Islet of Langerhans (tissue), 1 donor: Measurements from ENCODE around the gene ATXN7L2.

ENCODE experiments used
- FAIRE-seq: peaks from one replicate; lab custom pipeline; 2011; peaks lifted over from hg19 to GRCh38; lab: Jason Lieb, UNC

ATXN7L2 gene

DNA sequence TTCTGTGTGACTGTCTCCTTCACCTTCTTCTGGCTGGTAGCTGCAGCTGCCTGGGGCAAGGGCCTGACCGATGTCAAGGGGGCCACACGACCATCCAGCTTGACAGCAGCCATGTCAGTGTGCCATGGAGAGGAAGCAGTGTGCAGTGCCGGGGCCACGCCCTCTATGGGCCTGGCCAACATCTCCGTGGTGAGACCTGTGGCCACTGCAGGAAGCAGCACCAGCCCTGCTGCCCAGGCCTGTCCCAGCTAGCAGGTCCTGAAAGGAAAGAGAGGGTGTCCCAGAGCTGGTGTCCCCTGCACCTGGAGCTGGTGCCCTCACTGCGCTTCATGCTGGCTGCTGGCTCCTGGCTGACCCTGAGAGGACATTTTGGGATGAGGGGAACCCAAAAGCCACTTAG, 5.9 kb upstream of the ATXN7L2 start:
- FAIRE-seq: no peak

DNA sequence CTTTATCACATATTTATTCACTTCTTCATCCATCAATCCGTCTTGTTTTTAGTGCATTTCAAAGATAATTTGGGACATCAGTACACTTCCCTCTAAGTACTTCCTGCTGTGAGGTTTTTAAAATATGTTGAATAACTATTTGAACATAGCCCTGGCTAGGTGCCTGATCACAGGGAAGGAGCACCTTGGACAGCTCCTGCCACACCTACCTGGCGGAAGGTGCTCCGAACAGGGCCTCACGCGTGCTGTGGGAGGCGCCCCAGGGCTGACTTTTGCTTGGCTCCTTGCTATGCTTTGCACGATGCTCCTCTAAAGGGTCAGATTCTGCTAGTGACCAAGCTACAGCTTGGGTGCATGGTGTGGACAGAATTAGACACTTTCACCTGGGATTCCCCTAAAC, 4.9 kb upstream of the ATXN7L2 start:
- FAIRE-seq: no peak

DNA sequence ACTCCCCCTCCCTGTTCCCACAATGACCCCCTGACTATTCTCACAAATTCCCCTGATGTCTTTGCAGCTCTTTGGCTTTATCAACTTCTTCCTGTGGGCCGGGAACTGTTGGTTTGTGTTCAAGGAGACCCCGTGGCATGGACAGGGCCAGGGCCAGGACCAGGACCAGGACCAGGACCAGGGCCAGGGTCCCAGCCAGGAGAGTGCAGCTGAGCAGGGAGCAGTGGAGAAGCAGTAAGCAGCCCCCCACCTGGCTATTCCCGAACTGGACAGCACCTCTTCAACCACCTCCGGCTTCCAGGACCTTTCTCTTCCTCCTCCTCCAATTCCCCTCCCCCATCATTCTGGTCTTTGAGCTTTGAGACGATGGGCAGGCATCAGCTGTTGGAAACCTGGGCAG, 4.4 kb upstream of the ATXN7L2 start:
- FAIRE-seq: no peak

DNA sequence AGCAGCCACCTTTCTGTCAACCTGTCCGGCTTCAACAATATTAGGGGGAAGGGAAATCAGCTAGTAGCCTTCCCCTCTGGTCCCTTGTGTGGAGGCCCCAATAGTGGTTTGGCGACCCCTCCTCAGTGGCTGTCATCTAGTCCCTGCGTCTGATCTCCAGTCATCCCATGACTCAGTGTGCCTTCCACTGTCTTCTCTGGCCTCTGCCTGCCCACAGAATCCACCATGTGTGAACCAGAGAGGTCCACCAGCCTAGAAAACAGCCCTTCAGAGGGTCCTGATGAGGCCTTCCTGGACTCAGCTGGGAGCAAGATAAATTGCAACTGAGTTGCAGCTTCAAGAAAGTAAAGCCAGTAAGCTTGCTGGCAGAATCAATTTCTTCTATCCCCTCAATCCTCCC, 3.8 kb upstream of the ATXN7L2 start:
- no peak for FAIRE-seq

DNA sequence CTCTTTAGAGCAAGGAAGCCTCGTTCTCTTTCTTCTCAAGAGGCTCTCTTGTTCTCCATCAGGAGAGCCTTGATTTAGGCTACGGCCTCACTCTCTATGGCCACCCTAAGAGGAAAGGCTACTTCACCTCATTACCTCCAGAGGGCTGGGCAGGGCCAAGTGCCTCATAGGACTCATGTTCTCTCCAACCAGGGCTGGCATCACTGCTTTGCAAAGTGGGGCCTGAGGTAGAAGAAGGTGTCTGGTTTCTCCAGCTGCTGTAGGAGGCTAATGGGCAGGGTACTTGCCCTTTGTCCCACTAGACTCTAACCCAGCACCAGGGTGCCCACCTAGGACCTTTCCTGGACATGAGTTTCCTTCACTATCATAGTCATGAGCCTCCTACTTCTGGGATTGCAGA, 2.1 kb upstream of the ATXN7L2 start:
- FAIRE-seq: no peak

DNA sequence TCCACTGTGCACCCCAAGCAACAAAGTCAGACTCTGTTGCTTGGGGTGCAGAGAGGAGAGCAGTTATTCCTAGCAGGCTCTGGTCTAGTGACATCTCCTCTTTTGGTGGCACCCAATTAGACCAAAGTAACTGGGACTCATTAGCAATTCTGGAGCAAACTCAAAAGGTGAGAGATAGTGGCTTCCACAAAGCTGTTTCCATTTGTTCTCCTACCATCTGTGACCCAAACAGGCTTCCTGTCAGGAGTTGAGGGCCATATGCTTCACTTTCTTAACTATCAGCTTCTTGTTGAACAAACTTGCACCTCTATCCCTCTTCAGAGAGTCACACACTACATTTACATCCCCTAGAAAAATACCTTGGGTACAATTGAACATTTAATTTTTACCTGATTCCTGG, 1.5 kb upstream of the ATXN7L2 start:
- FAIRE-seq: no peak

DNA sequence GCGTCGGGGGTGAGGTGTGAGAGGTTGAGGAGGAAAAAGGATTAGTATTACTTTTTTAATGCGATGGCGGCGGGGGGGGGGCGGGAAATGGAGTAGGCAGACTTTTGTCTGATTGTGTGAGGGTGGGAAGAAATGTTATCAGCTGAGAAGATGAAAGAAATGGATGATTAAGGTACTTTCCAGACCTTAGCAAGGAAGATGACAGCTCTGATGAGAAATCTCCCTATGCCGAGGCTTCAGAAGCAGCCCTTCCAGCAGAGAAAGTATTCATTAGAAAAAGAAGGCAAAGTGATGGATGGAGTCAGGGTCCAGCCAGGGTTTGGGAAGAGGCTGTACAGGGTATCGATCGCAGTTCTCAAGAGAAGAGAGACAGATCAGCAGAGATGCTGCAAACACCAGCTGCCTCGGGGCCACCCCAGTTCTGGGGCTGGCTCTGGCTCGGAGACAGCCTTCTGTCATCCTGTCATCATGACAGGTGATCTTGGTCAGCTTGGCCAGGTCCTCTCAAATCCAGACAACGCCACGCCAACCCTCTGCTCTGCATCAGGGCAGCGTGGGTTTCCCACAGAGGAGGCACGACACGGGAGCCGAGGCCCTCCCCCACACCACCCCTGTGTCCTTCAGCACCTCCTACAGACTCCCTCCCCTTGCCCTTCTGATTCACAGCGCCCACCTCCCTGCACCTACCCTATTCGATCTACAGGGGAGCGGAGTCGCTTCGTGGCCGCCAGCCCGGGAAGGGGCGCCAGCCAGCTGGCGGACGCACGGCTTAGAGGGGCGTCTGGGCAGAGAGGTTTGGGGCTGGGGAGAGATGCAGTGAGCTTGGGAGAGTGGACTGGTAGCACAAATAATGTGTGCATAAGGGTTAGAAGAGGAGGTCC, 674 bp upstream of the ATXN7L2 start:
- no peak for FAIRE-seq

DNA sequence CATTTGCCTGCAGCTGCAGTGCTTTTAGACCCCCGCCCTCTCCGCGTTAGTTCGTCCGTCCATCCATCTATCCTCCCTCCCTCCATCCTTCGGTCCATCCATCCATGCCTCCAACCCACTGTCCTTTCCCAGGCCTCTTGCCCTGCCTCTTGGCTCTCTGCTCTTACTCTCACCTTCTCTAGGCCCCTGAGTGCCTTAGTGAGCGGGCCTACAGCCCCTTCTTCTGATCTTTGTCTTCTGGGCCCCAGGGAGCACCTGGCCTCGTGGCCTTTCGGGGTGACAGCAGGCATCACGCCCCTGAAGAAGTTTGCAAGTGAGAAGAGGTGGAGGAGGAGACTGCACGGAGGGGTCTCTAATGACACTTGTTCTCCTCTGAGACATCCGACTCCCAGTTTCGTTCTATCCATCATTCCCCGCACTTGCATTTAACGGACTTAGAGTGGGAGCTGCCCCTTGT, 842 bp downstream of the ATXN7L2 start:
- FAIRE-seq: no peak

DNA sequence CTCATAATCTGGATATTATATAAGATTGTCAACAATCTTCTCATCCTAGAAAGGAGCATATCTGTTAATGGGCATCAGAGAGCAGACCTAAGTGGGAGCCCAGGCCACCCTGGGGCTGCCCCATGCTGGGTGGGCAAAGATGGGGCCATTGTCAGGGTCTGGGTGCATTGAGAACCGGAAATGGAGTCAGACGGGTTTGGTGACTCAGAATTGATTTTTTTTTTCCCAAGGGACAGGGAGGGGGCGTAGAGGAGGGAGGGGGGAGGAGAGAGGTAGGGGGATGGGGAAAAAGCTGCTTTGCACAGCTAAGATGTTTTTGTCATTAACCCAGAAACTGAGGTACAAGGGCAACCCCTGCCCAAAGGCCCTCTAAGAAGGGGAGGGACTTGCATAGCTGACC, 1.3 kb downstream of the ATXN7L2 start:
- no peak for FAIRE-seq

DNA sequence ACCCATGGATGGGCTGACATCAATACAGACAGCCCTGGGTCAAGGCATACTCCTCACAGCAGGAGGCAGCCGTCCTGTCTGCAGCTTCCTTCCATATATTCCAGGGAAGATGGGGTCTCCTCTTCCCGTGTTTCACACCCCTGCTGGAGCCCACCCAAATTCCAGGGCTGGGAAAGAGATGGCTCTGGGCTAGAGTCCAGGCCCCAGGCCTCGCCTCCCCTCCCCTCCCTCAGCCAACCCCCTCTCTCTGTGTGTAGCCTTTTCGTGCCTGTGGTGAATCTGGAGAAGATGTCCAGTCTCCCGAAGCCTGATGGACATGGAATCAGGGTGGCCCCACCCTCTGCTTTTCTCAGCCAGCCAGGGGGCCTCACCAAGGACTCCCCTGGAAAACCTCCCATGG, 3.6 kb downstream of the ATXN7L2 start:
- no peak for FAIRE-seq

DNA sequence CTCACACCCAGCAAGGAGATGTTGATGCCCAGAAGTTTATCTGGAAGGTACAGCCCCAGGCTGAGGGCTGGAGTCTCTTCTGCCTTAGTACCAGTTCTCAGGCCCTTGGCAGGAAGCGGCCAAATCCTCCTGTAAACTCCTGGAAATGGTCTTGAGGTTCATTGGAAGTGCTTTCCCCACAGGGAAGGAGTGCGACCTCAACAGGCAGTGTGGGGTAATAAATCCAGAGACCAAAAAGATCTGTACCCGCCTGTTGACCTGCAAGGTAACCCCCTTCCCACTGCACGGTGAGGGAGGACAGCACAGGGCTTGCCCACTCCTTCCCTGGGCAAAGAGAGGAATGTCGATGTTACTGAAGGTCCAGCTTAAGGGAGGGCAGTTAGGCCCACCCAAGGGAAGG, 4.5 kb downstream of the ATXN7L2 start:
- FAIRE-seq: no peak

DNA sequence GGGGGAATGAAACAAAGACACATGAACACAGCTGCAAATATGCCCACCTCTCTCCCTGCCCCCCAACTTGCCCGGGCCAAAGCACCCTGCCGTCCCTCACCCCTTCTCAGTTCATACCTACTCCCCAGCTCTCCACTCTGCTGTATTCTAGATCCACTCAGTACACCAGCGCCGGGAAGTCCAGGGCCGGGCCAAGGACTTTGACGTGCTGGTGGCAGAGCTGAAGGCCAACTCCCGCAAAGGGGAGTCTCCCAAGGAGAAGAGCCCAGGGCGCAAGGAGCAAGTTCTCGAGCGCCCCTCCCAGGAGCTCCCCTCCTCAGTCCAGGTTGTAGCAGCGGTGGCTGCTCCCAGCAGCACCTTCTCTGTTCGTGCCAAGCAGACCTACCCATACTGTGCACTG, 5.0 kb downstream of the ATXN7L2 start:
- no peak for FAIRE-seq

DNA sequence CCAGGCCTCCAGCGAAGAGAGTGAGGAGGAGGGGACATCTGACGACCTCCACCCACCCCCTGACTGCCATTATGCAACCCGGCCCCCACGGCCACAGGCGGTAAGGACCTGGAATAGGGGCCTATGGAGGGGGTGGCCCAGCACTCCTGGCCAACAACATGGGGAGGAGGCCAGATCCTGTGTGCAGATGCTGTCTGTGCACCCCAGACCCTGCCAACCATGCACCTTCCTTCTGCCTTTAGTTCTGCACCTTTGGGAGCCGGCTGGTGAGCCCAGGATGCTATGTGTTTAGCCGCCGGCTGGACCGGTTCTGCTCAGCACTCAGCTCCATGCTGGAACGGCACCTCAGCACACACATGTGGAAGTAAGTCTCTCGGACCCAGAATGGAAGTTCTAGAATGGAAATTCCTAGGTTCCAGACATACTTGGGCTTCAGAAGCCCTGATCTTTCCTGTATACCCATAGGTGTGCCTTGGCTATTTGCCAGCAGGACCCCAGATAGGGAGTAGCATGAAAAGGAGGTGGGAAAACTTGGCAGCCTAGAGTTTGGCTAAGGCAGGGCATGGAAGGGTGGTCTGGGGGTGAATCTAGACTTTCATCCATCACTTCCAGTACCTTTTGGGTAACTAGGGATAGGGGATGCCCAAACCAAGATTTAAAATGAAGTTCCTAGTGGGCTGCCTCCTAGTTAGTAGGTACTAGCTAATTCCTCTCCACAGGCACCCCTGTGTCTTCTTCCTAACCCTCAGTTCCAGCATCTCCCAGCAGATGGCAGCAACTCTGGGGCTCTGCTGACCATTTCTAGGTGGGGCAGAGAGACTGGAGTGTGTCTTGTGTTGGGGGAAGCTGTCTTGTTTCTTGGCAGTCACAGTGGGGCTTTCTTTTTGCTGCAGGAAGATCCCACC, 6.6 kb downstream of the ATXN7L2 start:
- FAIRE-seq: no peak

DNA sequence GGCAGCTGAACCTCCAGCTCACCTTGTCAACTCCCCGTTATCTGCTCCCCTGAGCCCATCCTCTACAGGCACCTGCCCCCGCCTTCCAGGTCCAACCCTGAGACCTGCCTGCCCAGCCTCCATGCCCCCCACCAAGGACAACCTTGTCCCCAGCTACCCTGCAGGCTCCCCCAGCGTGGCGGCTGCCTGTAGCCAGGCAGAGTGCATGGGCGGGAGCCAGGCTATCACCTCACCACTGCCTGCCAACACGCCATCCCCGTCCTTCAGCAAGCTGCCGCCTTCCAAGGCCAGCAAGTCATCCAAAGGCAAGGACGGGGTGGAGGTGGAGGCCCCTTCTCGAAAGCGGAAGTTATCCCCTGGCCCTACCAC, 7.2 kb downstream of the ATXN7L2 start:
- FAIRE-seq: no peak

DNA sequence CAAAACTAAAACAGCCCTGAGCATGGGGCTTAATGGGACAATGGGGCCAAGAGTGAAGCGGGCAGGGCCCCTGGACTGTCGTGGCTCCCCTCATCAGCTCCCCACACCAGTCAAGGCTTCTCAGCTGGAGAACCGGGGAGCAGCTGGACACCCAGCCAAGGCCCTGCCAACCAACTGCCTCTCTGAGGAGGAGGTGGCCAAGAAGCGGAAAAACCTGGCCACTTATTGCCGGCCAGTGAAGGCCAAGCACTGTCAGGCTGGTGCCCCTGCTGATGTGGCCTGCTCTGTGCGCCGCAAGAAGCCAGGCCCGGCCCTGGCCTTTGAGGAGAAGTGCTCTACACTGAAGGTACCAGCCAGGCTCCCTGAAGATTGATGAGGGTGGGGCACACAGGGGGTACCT, 7.7 kb downstream of the ATXN7L2 start:
- no peak for FAIRE-seq

DNA sequence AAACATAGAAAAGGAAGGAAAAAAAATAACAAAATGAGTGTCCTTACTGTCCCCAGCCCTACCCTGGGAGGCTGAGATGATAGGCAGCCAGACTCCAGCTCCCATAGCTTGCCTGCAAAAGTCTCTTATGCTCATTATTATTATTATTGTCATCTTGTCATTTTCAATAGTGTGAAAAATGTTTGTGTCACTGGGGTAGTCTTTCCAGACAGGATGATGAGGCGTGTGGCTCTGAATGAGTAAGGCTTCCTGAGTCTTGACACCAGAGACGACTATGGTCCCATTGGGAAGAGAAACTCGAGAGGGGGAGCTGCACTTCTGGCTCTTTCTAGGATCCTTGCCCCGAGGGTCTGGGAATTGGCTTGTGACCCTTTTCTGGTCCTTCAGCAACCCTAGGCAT, 9.1 kb downstream of the ATXN7L2 start:
- FAIRE-seq: no peak

DNA sequence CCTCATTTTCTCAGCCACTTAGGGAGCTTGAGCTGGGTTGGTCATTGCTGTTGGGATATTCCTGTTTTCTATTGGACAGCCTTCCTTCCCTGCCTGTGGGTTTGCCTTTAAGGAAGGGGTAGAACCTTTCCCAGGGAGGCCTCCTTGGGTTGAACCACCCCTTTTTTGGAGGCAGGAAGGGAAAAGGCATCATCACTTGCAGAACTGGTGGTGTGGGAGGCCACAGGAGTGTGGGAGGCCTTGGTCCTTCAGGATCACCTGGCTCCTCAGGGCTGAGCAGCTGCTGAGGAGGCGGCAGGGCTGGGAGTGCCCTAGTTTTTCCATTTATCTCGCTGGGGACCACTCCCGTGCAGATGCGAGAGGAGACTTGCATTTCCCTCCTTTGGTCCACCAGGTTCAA, 9.5 kb downstream of the ATXN7L2 start:
- FAIRE-seq: no peak

DNA sequence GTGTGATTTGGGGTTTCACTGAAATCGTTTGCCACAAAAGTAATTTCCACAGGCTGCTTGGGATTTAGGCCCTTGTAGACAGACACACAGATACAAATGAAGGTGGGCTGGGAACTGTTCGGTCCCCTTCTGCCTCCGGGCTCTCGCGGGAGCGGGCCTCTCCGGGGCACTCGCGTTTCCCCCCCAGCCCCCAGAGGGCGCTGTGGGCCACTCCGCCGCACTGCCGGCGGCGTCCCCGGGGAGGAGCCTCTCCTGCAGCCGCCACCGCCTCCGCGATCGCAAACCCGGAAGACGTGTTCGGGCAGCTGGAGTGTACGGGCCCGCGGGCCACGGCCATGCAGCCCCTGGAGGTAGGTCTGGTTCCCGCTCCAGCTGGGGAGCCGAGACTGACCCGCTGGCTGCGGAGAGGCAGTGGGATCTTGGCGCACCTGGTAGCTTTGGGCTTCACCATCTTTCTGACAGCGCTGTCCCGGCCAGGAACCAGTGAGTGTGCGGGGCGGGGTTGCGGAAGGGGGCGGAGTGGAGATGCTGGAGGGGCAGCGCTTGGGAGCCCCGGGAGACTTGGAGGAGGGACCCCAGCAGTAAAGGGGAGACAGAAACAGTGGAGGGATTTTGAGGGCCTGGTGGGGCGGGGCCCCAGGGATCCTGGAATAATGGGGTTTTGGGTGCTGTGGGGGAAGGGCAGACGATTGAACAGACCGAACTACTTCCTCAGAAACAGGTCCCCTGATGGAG, 10.3 kb downstream of the ATXN7L2 start, which contains the start of gene CYB561D1:
TSS of gene CYB561D1 (plus strand) at position 290 of the 735 bp plus-strand sequence. CDS start at position 336, 46 bp downstream.
- no peak for FAIRE-seq

DNA sequence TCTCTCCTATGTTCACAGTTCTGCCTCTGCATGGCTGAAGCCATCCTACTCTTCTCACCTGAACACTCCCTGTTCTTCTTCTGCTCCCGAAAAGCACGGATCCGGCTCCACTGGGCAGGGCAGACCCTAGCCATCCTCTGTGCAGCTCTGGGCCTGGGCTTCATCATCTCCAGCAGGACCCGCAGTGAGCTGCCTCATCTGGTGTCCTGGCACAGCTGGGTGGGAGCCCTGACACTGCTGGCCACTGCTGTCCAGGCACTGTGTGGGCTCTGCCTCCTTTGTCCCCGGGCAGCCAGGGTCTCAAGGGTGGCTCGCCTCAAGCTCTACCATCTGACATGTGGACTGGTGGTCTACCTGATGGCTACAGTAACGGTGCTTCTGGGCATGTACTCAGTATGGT, 12.0 kb downstream of the ATXN7L2 start:
- FAIRE-seq: no peak

DNA sequence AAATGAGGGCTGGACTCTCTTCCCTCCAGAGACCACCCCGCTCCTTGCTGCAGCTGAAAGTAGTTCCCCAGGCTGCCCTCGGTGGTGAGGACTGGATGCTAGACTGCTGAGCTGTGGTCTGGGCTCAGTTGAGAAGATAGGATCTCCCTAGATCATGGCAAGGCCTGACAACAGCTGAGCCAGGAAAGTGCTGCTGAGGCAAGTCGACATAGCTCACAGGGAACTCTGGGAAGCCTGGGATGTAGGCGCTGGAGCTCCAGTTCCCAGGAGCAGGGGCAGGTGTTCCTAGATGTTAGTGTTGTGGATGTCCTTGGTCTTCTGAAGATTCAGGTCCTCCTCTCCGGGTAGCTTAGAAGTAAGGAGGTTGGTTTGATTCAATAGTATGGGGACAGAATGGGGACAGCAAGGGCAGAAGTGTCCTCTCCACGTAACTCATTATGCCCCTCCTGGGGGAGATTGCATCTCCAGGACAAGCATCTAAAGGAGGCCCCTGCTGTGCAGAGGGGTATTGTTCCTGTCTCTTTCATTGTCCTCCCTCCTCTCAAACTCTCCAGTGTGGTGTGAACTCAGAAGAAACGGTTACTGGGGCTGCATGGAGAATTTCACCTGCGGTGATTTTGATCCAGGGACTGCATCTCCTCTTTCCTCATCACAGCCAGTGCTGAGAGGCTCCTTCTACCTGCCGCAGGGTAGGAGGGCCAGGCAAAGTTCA, 13.9 kb downstream of the ATXN7L2 start:
- no peak for FAIRE-seq

DNA sequence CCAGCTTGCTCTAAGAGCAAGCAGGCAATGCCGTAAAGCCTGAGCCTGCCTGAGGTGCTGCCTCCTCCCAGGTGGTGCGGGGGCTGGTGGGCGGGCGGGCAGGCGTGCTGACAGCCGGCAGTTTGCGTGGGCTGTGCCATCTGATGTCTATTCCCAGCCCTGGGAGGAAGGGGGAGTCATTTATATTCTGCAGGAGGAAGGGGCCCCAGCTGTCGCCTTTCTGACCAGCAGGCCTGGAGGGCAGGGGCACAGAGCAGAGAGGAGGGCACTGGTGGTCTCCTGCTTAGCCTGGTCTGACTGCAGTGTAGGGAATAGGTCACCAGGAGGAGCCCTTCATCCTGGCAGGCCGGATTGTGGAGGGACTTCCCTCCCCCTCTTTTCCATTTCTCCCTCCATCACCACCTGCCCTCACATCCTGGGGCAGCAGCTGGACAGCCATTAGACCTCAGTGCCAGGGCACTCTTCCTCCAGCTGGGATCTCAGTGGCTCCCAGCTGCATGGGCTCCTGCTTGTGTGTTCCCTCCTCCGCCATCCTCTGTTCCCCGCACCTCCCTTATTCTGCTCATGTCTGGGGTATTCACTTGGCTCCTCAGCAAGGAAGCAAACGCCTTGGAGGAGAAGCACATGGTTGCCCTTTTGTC, 14.6 kb downstream of the ATXN7L2 start:
- FAIRE-seq: no peak
